ENCODE data around the gene UTP3. TPM values are rescaled to one million over a fixed set of nuclear protein-coding genes. Genes with fewer than 3 reads are reported as not detected.
"Not testable (repeated sequence)": the region's sequence is repeated elsewhere in the genome, so short reads cannot be mapped to it uniquely, and the experiment has no call there.

The UTP3 gene
- total RNA-seq, 1 donor from 2014 or later, result 15.0 TPM

DNA sequence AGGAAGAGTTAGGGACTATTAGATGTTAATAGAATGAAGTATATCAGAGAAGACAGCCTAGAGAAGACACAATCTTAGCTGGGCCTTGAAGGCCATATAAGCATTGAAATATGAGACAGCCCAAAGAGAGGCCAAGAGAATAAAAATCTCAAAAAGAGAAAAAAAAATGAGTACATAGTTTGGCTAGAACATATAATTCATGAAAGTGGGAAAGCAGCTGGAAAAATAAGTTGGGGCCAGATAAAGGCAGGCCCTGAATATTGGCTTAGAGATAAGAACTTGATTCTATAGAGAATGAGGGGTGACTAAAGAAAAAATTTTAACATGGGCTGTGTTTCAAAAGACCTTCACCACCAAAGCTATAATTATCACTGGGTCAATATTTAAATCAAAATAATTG lies 7.4 kb upstream of the UTP3 start:
- ATAC-seq (ENCODE audit: poor library complexity) (no peak), DNase-seq (no peak)
- intact Hi-C loops (cut with DNase I), result no loop called here

DNA sequence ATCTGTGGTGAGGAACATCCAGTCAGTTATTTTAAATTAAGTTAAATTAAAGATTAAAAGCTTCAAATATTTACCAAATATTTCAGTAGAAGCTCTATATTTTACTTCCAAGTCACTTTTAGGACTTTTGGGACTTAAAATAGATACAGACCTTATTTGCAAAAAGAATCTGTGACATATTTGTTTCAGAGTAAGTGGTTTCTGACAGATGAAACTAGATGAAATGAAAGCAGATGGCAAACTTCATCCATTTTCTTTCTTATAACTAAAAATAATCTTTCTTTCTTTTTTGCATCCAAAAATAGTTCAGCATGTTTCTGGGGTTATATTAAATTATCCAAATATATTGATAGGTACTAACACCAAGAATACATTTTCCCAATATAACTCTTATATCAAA lies 6.6 kb upstream of the UTP3 start:
- intact Hi-C loops (cut with DNase I), result no loop called here

DNA sequence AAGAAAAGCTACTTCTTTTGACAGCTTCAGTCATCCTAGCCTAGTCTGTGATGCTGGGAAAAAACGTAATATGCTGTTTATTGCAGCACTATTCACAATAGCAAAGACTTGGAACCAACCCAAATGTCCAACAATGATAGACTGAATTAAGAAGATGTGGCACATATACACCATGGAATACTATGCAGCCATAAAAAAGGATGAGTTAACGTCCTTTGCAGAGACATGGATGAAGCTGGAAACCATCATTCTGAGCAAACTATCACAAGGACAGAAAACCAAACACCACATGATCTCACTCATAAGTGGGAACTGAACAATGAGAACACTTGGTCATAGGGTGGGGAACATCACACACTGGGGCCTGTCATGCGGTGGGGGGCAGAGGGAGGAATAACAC lies 6.2 kb upstream of the UTP3 start:
- ATAC-seq (ENCODE audit: poor library complexity); DNase-seq; intact Hi-C loops (cut with DNase I): not testable (repeated sequence)

More for the DNA sequence above, 6.6 kb upstream of the UTP3 start:
- ATAC-seq (ENCODE audit: poor library complexity) (no peak), DNase-seq (no peak)

DNA sequence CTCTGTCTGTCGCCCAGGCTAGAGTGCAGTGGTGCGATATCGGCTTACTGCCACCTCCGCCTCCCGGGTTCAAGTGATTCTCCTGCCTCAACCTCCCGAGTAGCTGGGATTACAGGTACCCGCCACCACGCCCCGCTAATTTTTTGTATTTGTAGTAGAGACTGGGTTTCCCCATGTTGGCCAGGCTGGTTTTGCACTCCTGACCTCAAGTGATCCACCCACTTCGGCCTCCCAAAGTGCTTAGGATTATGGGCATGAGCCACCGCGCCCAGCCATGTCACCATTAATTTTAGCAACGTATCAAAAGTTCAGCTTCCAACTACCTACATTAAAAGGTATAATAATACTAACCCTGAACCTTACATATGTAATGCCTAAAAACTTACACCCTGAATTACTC lies 940 bp upstream of the UTP3 start:
- ATAC-seq (ENCODE audit: poor library complexity), result peak; percentile 5
- DNase-seq, result peak; percentile 45
- intact Hi-C loops (cut with DNase I), result no loop called here

DNA sequence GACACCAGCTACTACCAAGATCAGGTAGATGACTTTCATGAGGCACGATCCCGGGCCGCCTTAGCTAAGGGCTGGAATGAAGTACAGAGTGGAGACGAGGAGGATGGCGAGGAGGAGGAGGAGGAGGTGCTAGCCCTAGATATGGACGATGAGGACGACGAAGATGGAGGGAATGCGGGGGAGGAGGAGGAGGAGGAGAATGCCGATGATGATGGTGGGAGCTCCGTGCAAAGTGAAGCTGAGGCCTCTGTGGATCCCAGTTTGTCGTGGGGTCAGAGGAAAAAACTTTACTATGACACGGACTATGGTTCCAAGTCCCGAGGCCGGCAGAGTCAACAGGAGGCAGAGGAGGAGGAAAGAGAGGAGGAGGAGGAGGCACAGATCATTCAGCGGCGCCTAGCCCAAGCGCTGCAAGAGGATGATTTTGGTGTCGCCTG lies 481 bp downstream of the UTP3 start:
- ATAC-seq (ENCODE audit: poor library complexity), result peak; percentile 2
- intact Hi-C loops (cut with DNase I), result loop anchor here (2.0 kb wide), 1 partner anchor 16 kb away; no protein-coding TSS in a partner anchor
- DNase-seq, result no peak

DNA sequence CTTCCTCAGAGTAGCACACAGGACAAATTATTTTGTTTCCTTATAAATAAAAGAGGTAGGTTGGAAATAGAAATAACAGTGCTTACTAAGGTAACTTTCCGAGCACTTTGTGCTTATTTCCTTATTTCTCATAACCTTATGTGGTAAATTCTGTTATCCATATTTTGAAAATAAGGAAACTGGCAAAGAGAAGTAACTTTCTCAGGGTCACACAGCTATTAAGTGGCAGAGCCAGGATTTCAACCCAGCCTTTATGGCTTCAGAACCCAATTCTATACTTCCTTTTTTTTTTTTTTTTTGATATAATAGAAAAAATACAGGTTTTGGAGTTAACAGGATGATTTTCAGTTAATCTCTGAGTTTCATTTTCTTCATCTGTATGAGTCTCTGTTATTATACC lies 3.3 kb downstream of the UTP3 start:
- ATAC-seq (ENCODE audit: poor library complexity), result no peak
- DNase-seq, result no peak
- intact Hi-C loops (cut with DNase I), result no loop called here

DNA sequence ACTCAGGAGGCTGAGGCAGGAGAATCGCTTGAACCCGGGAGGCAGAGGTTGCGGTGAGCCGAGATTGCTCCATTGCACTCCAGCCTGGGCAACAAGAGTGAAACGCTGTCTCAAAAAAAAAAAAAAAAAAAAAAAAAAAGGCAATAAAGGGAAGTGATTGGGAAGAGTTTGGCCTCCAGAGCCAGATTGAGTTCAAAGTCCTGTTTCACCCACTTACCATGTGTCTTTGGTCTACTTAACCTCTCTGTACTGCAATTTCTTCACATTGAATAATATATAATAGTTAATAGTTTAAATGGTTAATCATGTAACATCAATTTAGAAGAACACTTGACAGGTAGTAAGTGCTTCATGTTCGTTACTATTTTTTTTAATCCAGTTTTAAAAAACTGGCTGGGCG lies 6.3 kb downstream of the UTP3 start:
- intact Hi-C loops (cut with DNase I); ATAC-seq (ENCODE audit: poor library complexity); DNase-seq: not testable (repeated sequence)

DNA sequence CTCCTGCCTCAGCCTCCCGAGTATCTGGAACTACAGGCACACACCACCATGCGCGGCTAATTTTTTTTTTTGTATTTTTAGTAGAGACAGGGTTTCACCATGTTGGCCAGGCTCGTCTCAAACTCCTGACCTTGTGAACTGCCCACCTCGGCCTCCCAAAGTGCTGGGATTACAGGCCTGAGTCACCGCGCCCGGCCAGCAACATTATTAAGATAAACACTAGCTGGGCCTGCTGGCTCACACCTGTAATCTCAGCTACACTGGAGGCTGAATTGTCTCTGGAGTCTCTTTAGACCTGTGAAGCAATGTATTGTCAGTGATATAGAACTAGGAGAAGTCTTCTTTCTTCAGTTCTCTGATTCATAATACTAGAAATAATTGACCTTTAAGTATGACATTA lies 10.1 kb downstream of the UTP3 start:
- intact Hi-C loops (cut with DNase I); DNase-seq; ATAC-seq (ENCODE audit: poor library complexity): not testable (repeated sequence)

DNA sequence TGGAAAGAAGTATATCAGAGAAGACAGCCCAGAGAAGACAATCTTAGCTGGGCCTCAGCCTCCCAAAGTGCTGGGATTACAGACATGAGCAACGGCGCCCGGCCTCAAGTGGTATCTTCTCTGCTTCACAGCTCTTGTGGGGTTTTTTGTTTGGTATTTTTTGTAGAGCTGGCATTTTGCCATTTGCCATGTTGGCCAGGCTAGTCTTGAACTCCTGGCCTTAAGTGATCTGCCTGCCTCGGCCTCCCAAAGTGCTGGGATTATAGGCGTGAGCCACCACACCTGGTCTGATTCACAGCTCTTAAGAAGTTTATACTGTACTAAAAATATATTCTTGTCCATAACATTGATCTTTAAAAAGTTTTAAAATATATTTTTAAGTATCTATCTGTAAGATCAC lies 12.4 kb downstream of the UTP3 start:
- DNase-seq (no peak), ATAC-seq (ENCODE audit: poor library complexity) (no peak)
- intact Hi-C loops (cut with DNase I), result no loop called here

DNA sequence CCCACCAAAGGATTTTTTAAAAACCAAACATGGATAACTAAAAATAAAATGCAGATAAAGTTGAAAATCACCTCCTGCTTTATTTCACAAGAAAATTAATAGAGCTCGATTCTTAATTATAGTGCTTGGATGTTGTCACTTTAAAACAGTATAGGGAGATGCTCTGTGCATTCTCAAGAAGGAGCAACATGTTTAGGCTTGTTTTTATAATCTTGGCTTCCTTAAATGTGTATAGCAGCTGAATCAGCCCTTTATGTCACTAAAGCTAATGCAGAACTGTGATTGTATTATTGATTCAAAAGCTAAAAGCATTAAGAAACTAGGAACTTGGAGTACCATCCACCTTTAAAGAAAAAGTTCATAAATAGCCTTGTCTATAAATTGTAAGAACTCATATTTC lies 12.9 kb downstream of the UTP3 start:
- intact Hi-C loops (cut with DNase I), result no loop called here
- no peak for DNase-seq
- no peak for ATAC-seq (ENCODE audit: poor library complexity)

DNA sequence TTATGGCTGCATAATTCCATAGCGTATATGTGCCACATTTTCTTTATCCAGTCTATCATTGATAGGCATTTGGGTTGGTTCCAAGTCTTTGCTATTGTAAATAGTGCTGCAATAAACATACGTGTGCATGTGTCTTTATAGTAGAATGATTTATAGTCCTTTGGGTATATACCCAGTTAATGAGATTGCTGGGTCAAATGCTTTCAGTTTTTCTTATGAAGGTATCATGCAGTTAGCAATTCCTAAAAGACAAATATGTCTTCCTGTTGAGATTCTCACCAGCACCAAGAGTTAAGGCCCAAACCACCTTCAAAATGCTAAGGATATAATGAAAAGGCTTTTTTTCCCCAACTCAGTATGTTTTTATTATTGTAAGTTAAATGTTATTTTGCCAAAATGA lies 14.3 kb downstream of the UTP3 start:
- ATAC-seq (ENCODE audit: poor library complexity); intact Hi-C loops (cut with DNase I); DNase-seq: not testable (repeated sequence)

DNA sequence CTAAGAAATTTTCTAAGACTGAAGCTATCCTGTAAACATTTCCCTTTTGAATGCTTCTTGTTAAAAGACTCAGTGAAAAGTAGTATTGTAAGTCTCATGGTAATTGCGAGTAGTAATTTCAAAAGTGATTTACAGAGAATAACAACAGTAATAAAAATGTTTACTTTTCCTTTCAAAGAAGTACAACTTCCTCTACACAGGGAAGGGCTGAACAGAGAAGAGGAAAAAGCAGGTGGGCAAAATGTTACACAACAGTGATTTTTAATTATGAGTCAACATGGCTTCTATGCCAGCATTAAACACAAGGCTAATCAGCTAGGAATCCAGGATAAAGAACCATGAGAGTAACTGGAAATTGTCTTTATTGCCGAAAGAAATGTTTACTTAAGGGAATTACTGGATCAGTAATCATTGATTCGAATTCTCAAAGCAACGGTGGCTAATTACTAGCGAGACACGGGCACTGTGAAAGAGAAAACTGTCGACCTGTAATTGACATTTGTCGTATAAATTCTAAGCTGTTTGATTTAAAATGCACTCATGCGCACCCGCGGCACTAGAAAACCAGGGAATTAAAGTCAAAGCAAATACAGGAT lies 15.4 kb downstream of the UTP3 start:
- intact Hi-C loops (cut with DNase I), result loop anchor here (2.0 kb wide), 1 partner anchor 15 kb away; the partner anchor contains the start of gene UTP3
- no peak for DNase-seq
- no peak for ATAC-seq (ENCODE audit: poor library complexity)

DNA sequence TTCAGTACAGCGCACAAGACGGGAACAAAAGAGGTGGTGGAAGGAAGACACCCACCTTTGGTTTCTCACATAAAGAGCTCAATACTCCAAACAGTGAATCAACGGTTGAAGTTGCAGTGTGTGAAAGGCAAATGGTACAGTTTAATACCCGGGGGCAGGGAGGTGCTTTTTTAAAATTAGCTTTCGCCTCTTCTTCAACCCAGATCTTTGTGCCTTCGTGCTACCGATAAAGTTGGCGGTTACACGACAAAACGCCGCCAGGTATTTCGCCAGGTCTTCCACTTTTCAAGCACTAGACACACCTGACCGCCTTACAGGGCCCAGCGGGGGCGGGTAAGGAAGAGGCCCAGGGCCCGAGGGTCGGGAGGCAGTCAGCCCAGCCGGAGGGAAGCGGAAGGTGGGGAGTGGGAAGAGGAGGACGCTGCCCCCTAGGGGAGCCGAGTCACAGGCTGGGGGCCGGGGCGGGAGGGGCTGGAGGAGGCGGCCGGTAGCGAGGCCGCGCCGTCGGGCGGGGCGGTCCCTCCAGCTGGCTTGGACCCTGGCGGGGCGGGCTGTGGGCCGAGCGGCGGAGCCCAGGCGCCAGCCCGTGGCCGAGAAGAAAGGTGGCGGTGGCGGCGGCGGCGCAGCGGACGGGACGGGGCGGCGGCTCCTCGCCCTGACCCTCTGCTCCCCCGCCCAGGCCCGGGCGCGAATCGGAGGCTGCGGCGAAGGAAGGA lies 16.0 kb downstream of the UTP3 start:
- DNase-seq (peak; percentile 89), ATAC-seq (ENCODE audit: poor library complexity) (peak; percentile 88)
- intact Hi-C loops (cut with DNase I), result loop anchor here (2.0 kb wide), 1 partner anchor 16 kb away; the partner anchor contains the start of gene UTP3

DNA sequence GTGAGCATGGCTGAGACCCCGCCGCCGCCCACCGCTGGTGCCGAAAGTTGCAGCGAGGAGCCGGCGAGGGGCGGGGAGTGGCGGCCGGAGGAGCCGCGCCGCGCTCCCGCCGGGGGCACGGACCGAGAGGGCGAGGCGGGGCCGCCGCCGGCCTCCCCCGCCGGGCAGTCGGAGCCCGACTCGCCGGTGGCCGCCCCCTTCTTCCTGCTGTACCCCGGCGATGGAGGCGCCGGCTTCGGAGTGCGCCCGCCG lies 16.5 kb downstream of the UTP3 start:
- intact Hi-C loops (cut with DNase I), result loop anchor here (2.0 kb wide), 1 partner anchor 16 kb away; the partner anchor contains the start of gene UTP3
- DNase-seq, result no peak
- ATAC-seq (ENCODE audit: poor library complexity), result peak; percentile 57

DNA sequence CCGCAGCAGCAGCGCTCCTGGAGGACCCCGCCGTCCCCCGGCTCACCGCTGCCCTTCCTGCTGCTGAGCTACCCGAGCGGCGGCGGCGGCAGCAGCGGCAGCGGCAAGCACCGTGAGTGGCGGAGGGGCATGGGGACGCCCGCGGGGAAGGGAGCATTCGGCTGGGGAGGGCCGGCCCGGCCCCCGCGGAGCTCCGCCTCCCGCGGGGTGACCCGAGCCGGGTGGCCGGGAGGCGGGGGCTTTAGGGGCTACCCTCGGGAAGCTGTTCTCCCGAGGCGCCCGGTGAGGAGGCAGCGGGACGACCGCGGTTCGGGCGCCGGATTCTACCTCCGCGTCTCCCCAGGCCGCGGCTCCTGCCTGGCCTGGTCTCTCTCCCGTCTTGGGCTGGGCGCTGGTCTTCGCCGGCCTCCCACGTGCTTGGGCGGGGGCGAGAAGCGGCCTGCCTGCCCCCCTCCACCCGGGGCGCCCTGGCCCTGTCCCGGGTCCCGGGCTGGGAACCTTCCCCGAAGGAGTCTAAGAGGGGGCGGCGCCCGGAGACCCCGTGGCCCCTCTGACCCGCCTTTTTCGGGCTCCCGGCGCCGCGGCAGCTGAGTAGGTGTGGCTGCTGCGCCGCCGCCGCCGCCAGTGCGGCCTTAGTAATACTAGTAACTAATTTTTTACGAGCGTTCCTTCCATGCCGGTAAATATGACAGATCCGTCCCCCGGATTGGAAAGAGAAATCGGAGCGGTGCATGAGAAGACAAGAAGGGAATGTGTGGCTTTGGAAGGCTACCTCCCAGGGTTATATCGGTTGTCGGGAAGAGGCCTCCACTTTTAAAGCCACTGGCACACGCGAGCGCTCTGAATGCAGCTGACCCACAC lies 17.1 kb downstream of the UTP3 start:
- DNase-seq, result peak; percentile 87
- intact Hi-C loops (cut with DNase I), result loop anchor here (2.0 kb wide), 1 partner anchor 17 kb away; the partner anchor contains the start of gene UTP3
- peak; percentile 86 for ATAC-seq (ENCODE audit: poor library complexity)

DNA sequence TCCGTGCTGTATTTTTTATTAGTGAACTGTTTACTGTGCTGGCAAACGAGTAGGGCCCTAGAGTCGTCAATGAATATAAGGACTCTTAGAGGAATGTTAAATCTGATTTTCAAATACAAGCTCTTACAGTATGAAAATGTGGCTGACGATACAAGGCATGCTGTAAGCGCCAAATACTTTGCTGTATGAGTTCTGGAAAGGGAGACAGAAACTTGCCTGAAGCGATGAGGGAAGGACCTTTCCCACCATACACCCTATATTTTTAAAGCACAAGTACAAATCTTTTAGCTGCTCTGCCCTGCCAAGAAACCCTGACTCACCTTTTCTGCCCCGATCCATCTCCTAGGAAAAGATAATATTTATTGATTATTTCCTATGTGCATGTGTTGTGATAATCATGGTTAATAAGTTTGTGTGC lies 17.7 kb downstream of the UTP3 start:
- DNase-seq, result no peak
- intact Hi-C loops (cut with DNase I), result no loop called here
- no peak for ATAC-seq (ENCODE audit: poor library complexity)

DNA sequence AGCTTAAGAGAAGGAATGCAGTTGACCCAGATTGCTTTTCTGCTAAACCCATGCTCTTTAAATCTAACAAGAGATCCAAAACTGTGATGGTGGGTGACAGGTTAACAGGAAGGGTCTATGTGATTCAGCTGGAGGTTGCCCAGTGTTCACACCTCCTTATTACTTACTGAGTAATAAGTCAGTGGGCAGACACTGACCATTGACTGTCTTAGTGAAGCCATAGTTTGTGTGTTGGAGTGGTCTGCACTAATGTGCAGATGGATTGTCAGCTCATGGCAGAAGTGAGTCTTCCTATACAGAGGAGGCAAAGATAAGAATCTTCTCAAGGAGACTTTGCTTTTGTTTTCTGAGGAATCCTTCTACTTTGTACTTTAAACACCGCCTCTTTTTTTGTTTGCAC lies 18.2 kb downstream of the UTP3 start:
- intact Hi-C loops (cut with DNase I), result no loop called here
- ATAC-seq (ENCODE audit: poor library complexity) (no peak), DNase-seq (no peak)

DNA sequence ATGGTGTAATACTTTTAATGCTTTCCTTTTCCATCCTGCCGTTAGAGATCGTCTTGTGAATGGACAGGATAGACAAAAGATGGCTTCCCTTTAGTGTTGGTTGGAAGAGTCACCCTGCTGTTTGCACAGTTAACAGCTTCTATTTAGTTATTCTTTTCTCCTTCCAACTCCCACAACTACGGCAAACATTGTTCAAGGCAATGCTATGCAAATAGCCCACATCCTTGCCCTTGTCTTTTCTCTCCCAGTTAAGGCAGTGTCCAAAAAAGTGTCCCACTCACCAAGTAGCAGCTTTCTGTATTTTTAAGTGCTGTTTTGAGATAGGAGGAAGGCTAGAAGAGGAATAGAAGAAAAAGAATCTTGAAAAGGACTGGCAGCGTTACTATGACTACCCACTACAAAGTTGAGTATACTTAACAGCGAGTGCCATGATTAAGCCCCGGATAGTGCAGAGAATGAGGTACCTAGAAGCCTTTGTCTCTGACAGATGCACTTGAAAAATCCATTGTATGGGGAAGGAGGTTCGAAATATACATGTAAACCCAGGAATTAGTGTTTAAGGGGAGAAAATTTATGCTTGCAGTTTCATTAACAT lies 21.4 kb downstream of the UTP3 start:
- DNase-seq, result no peak
- intact Hi-C loops (cut with DNase I), result no loop called here
- ATAC-seq (ENCODE audit: poor library complexity), result no peak

DNA sequence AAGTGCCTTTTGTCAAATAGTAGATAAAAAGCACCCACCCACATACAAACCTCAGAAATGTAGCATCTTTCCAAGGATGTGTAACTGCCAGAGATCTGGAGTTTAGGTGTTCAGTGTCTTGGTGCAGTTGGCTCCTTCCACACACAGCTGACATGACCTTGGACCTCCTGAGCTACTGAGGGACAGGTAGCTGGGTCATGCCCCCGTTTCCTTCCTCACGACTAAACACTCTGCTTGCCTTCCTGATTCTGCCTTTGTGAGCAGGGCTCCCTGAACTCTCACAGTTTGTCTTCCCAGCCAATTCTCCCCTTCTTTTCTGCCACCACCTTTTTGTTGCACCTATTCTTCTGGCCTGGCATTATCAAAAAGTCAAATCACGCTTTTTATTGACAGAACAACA lies 23.3 kb downstream of the UTP3 start:
- intact Hi-C loops (cut with DNase I), result no loop called here
- ATAC-seq (ENCODE audit: poor library complexity), result no peak

More for the DNA sequence above, 23.3 kb downstream of the UTP3 start:
- no peak for DNase-seq
